Hematopoietic multipotent progenitor cell treated with erythropoietin and hydrocortisone succinate and interleukin-3 and kit ligand, for 8 days (in vitro differentiated cells): ENCODE results near the gene KANK2.
"Not testable (repeated sequence)": the region's sequence is repeated elsewhere in the genome, so short reads cannot be mapped to it uniquely, and the experiment has no call there.

Experiments
- DNase-seq: peaks from one replicate; pipeline ENCODE4 v3.0.0-alpha.2; 2015

Gene KANK2

GRCh38 chr19:11137542-11138384, 59.6 kb downstream of the KANK2 start:
- peak; percentile 81 for DNase-seq

DNA sequence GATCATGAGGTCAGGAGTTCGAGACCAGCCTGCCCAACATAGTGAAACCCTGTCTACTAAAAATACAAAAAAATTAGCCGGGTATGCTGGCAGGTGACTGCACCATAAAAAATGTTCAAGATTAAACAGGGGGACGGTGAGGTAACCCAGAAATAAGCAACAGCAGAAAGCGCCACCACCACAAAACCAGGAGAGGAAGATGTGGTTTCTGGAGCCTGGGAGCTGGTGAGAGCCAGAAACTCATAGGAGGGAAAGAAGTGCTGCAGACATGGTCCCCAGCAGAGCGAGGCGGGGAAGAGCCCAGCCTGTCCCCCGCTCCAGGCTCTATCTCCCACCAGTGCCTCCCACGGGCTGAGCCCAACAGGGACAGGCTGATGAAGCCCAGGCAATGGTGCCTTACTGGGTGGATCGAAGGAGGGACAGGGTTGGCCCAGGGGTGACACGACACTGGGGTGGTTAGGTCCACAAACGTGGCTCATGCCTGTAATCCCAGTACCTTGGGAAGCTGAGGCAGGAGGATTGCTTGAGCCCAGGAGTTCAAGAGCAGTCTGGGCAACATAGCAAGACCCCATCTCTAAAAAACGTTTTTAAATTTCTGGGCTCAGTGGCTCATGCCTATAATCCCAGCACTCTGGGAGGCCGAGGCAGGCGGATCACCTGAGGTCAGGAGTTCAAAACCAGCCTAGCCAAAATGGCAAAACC, 60.8 kb downstream of the KANK2 start:
- peak; percentile 1 for DNase-seq

DNA sequence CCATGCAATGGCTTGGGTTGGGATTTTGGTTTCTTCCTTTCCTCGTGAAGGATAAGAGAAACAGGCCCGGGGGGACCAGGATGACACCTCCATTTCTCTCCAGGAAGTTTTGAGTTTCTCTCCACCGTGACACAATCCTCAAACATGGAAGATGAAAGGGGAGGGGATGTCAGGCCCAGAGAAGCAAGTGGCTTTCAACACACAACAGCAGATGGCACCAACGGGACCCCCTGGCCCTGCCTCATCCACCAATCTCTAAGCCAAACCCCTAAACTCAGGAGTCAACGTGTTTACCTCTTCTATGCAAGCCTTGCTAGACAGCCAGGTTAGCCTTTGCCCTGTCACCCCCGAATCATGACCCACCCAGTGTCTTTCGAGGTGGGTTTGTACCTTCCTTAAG, 65.9 kb downstream of the KANK2 start:
- no peak for DNase-seq

DNA sequence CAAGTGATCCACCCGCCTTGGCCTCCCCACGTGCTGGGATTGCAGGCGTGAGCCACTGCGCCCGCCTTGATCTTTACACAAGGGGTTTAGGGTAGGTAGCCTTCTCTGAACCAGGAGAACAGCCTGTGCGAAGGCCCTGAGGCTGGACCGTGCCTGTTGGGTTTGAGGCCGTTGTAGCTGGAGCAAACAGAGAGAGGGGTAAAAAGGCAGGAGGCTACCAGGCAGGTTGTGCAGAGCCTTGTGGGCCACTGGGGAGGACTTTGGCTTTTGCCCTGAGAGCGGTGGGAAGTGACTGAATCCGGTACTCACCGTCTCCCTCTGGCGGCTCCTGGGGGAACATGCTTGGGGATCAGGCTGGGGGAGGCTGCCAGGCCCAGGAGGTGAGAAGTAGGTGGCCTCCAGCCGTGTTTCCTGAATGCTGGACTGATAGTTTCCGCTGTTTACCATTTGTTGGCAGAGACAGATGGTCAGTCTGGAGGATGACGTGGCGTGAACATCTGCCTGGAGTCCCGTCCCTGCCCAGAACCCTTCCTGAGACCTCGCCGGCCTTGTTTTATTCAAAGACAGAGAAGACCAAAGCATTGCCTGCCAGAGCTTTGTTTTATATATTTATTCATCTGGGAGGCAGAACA, 66.4 kb downstream of the KANK2 start:
- peak; percentile 79 for DNase-seq

DNA sequence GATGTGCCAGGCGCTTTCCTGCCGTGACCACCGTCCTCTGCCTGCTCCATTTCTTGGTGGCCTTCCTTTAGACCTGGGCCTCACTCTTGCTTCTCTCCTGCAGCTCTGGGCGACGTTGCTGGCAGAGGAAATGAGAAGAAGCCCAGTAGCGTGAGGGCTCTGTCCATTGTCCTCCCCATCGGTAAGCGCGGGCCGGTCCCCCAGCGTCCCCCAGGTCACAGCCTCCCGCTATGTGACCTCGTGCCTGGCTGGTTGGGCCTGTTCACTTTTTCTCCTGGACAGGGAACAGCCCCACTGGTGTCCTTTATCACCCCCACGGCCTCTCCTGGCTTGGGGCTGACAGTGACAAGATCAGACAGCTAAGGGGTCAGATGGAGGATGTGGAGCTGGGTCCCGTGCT, 69.4 kb downstream of the KANK2 start:
- DNase-seq, result no peak

- peak; percentile 82 for DNase-seq
Observed at GRCh38 chr19:11125994-11126685, 71.2 kb downstream of the KANK2 start.

DNA sequence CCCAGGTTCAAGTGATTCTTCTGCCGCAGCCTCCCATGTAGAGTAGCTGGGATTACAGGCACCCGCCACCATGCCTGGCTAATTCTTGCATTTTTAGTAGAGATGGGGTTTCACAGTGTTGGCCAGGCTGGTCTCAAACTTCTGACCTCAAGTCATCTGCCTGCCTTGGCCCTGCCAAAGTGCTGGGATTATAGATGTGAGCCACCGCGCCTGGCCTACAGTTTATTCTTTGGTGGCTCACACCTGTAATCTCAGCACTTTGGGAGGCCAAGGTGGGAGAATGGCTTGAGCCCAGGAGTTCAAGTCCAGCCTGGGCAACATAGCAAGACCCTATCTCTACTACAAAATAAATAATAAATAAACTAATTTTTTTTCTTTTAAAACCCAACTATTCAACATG, 73.2 kb downstream of the KANK2 start:
- DNase-seq, result not testable (repeated sequence)

- no peak for DNase-seq
Observed at GRCh38 chr19:11123114-11123513, 74.2 kb downstream of the KANK2 start.

GRCh38 chr19:11121963-11122362, 75.4 kb downstream of the KANK2 start:
- DNase-seq, result not testable (repeated sequence)

DNA sequence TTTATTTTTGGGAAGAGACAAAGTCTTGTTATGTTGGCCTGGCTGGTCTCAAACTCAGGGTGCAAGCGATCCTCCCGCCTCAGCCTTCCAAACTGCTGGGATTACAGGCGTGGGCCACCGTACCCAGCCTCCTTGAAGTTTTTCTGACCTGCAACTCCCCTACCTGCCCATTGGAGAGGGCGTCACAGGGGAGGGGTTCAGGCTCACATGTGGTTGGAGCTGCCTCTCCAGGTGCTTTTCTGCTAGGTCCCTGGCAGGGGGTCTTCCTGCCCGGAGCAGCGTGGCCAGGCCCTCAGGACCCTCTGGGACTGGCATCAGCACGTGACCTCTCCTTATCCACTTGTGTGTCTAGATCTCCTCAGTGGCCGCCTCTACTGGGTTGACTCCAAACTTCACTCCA, 80.8 kb downstream of the KANK2 start:
- no peak for DNase-seq

GRCh38 chr19:11115895-11116446, 81.4 kb downstream of the KANK2 start:
- no peak for DNase-seq

DNA sequence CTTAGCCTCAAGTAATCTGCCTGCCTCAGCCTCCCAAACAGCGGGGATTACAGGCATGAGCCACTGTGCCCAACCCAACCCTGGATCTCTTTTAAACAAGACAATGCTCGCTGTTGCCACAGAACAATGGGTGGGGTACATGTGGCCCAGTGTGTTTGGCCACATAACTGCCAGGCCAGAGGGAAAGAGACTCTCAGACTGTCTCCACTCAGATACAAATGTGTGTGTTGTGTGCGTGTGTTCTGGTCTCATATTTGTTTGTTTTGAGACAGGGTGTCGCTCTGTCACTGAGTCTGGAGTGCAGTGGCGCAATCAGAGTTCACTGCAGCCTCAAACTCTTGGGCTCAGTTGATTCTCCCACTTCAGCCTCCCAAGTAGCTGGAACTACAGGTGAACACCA, 82.3 kb downstream of the KANK2 start:
- DNase-seq, result no peak
